GM12872 (cell line): ENCODE data around the gene DMRTC2.

Experiments
- CTCF ChIP-seq: IDR thresholded peaks from 3 replicates; pipeline ENCODE4 v1.5.1; 2011; ENCODE audit warnings: low read depth, mild to moderate bottlenecking, low read length, moderate library complexity; ENCODE audit not compliant: insufficient read depth

The DMRTC2 gene

GRCh38 chr19:41807176-41807575 lies 37.7 kb upstream of the DMRTC2 start:
- no peak for TF ChIP-seq CTCF

- no peak for TF ChIP-seq CTCF
Measured at GRCh38 chr19:41808663-41809566, 35.9 kb upstream of the DMRTC2 start.

DNA sequence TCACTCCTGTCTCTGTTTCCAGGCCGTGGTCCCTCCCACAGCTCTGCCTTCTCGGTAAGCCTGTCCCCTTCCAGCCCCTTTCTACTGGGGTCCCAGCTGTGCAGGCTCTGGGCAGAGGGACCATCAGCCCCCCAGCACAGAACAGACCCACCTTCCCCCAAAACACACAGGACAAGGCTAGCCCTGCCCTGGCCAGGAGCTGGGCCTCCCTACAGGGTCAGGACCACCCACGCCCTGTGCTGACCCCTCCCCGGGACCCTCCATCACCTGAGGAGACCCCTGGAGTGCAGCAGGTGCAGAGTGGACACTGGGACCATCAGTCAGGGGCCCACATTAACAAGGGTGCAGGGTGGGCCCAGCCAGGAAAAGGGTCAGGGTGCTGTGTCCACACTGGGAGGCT lies 34.5 kb upstream of the DMRTC2 start:
- TF ChIP-seq CTCF, result no peak

- TF ChIP-seq CTCF, result no peak
Measured at GRCh38 chr19:41811036-41811435, 33.8 kb upstream of the DMRTC2 start.

DNA sequence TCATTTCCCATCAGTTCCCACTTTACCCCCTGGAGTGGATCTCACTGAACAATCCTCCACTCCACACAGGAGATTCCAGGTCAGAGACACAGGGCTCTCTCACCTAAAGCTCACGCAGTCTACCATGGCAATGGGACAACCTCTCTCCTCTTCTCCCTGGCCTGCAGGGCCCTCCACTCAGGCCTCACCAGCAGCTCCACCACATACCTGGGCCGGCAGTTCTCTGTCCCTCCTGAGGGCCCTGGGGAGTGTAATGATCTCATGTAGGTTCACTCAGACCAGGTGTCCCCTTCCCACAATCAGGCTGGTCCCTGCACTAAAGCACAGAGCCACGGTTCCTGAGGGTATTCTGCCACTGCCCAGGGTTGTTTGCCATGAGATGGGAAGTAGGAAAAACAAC lies 32.9 kb upstream of the DMRTC2 start:
- TF ChIP-seq CTCF, result no peak

DNA sequence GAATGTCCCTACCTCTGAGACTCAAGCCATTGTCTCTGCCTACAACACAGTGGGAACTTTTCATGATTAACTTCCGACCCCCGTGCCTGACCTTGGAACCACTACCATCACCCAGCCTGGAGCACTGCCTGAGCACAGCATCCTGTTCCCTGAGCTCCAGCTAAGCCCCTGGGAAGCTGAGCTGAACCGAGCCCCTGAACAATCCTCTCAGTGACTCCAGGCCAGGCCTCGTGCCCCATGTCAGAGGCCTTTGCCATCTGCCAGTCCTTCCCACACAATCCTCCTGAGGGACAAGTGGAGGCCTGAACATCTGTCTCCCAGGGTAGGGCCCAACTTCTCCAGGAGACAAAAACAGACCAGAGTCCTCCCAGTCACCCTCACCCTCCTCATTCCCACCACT lies 30.9 kb upstream of the DMRTC2 start:
- TF ChIP-seq CTCF, result no peak

- no peak for TF ChIP-seq CTCF
Measured at GRCh38 chr19:41815301-41815700, 29.5 kb upstream of the DMRTC2 start.
